GM19025 (cell line): Measurements from ENCODE around the gene HLA-E.
"Not testable (repeated sequence)": the region's sequence is repeated elsewhere in the genome, so short reads cannot be mapped to it uniquely, and the experiment has no call there.

Experiments used
- ATAC-seq: cut with Tn5 transposase; IDR thresholded peaks from one replicate; pipeline ENCODE4 v1.9.1; 2021; ENCODE audit warnings: mild to moderate bottlenecking, low read depth, moderate library complexity; ENCODE audit not compliant: unreplicated experiment

Gene HLA-E

GRCh38 chr6:30500421-30501355 lies 11.4 kb downstream of the HLA-E start:
- no peak for ATAC-seq

DNA sequence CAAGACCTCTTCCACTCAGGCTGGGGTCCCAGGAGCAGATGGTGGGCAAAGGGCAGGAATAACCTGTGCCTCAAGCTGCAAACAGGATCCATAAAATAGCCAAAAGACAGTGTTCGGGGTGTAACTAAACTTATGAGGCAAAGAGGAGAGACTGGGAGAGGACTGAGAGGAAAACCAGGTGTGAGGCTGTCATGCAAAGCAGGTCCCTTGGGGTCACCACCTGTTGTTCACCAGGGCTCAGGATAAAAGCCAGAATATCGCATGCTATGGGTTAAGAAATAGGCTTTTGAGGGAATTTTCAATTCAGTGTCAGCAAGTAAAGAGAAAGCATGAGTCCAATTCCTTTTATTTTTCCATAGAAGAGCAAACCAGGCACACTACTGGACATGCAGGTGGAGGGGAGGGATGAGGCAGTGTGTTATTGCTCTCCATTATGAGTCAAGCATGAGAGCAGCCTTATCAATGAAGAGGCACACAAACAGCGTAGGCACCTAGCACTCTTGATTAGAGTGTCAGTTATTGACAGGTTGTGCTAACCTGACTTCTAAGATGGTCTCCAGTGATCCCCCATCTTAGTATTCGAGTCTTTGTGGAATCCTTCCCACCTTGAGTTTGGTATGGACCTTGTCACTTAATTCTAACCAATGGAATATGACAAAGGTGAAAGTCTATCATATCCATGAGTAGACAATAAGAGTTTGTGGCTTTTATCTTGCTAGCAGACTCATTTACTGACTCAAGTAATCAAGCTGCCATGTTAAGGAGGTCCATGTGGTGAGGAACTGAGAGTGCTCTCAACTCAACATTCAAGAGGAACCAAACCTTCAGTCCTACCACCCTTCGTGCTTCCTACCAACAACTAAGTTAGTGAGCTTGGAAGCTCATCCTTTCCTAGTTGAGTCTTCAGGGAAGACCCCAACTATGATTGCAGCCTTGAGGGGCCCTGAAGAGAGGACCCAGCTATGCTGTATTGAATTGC lies 18.8 kb downstream of the HLA-E start:
- ATAC-seq, result no peak

DNA sequence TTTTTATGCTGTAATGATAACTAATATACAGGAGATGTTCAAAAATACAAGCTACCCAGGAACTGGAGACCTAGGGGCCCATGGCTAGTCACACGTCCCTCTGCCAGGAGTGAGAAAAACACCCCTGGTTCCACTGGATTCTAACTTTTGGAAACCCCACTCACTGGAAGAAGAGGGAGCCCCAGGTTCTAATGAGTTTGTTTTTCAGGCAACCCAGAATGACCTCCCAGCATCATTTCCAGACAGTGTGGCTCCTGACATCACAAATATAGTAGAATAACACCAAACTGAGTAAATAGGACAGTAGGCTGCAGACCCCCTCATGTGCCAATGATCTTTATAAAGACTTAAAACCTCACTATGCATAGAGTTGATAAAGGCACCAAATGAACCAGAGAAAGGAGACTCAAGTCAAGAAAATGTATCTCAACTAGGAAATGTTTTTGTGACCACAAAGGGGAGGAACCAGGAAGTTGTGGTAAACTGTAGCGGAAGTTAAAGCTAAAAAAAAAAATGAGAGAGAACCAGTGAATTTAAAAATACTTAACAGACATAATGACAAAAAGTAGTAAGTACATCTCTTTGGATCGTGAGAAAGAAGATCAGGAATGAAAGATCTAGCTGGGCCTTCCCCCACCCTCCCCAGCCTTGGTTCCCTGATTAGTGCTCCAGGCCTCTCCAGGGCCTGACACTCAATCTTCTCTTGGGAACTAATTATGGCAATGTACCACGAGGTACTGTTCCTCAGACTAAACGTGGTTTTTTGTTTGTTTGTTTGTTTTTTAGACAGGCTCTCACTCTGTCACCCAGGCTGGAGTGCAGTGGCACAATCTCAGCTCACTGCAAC lies 19.8 kb downstream of the HLA-E start:
- ATAC-seq, result no peak

GRCh38 chr6:30510419-30511168 lies 21.3 kb downstream of the HLA-E start:
- no peak for ATAC-seq

GRCh38 chr6:30511169-30511546 lies 21.8 kb downstream of the HLA-E start:
- no peak for ATAC-seq

GRCh38 chr6:30513451-30513850 lies 24.1 kb downstream of the HLA-E start:
- ATAC-seq, result no peak

GRCh38 chr6:30515106-30515505 lies 25.8 kb downstream of the HLA-E start:
- no peak for ATAC-seq

- peak; percentile 84 for ATAC-seq
Measured at GRCh38 chr6:30515944-30516753, 26.8 kb downstream of the HLA-E start.

DNA sequence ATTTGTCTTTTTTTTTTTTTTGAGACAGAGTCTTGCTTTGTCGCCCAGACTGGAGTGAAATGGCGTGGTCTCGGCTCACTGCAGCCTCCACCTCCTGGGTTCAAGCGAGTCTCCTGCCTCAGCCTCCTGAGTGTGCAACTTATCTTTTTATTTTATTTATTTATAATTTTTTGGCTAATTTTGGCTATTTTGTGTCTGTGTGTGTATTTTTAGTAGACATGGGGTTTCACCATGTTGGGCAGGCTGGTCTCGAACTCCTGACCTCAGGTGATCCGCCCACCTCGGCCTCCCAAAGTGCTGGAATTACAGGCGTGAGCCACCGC lies 27.4 kb downstream of the HLA-E start:
- not testable (repeated sequence) for ATAC-seq

GRCh38 chr6:30517767-30518504 lies 28.6 kb downstream of the HLA-E start:
- ATAC-seq, result not testable (repeated sequence)

GRCh38 chr6:30518505-30519145 lies 29.3 kb downstream of the HLA-E start:
- not testable (repeated sequence) for ATAC-seq

GRCh38 chr6:30520522-30520921 lies 31.2 kb downstream of the HLA-E start:
- ATAC-seq, result no peak

GRCh38 chr6:30521082-30521481 lies 31.8 kb downstream of the HLA-E start:
- not testable (repeated sequence) for ATAC-seq

- not testable (repeated sequence) for ATAC-seq
Measured at GRCh38 chr6:30521952-30522351, 32.6 kb downstream of the HLA-E start.

GRCh38 chr6:30526444-30526843 lies 37.1 kb downstream of the HLA-E start:
- ATAC-seq, result not testable (repeated sequence)

GRCh38 chr6:30529349-30529875 lies 40.1 kb downstream of the HLA-E start:
- ATAC-seq, result peak; percentile 48

DNA sequence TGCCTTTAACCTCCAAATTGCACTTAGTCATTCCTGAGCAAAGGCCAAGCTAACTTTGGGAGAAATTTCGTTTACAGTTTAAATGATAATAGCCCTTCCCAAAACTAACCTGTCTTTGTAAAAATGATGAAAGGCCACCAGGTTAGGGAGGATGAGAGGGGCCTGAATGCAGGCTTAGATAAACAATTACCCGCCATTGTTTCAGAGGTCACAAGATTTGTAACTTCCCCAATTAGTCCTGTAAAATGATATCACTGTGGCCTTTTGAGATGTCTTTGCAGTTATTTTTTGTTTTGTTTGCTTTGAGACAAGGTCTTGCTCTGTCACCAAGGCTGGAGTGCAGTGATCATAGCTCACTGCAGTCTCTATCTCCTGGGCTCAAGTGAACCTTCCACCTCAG lies 40.7 kb downstream of the HLA-E start:
- ATAC-seq, result no peak
